C1 segment of cervical spinal cord (tissue), 14 donors: ENCODE measurements around the gene RAB30.
A peak's percentile ranks its signal among the peaks of the same experiment; 100 is the strongest.

Source experiments
- DNase-seq, 14 donors: peaks; one replicate each; lab custom pipeline; 2025; lab: John Stamatoyannopoulos, UW

The RAB30 gene

GRCh38 chr11:83070731-83071566 lies 748 bp downstream of the RAB30 start:
- peak in 7 of 14 donors; percentile 27 to 79 (median 75) for DNase-seq

GRCh38 chr11:83070044-83070701 lies 1.5 kb downstream of the RAB30 start:
- DNase-seq: peak in 2 of 14 donors; percentile 20 to 31

- peak in 2 of 14 donors; percentile 4 to 20 for DNase-seq
Measured at GRCh38 chr11:83069441-83070043, 2.2 kb downstream of the RAB30 start.

- DNase-seq: no peak
Measured at GRCh38 chr11:83068568-83068967, 3.1 kb downstream of the RAB30 start.

GRCh38 chr11:83064011-83064410 lies 7.7 kb downstream of the RAB30 start:
- no peak for DNase-seq

- DNase-seq: peak in 1 of 14 donors; percentile 21
Measured at GRCh38 chr11:83063073-83063754, 8.5 kb downstream of the RAB30 start.

- no peak for DNase-seq
Measured at GRCh38 chr11:83061883-83062282, 9.8 kb downstream of the RAB30 start.

- no peak for DNase-seq
Measured at GRCh38 chr11:83060965-83061364, 10.7 kb downstream of the RAB30 start.

GRCh38 chr11:83057721-83058120 lies 14.0 kb downstream of the RAB30 start:
- peak in 1 of 14 donors; percentile 34 for DNase-seq

- DNase-seq: no peak
Measured at GRCh38 chr11:83056611-83057010, 15.1 kb downstream of the RAB30 start.

GRCh38 chr11:83056204-83056603 lies 15.5 kb downstream of the RAB30 start:
- DNase-seq: no peak

- no peak for DNase-seq
Measured at GRCh38 chr11:83054904-83055380, 16.8 kb downstream of the RAB30 start.

- no peak for DNase-seq
Measured at GRCh38 chr11:83054001-83054400, 17.7 kb downstream of the RAB30 start.

- peak in 5 of 14 donors; percentile 8 to 67 (median 16) for DNase-seq
Measured at GRCh38 chr11:83051760-83052671, 19.7 kb downstream of the RAB30 start.

- DNase-seq: no peak
Measured at GRCh38 chr11:83047515-83048225, 24.0 kb downstream of the RAB30 start.

- no peak for DNase-seq
Measured at GRCh38 chr11:83046621-83047172, 25.0 kb downstream of the RAB30 start.

- DNase-seq: no peak
Measured at GRCh38 chr11:83044958-83045712, 26.6 kb downstream of the RAB30 start.

GRCh38 chr11:83042964-83043711 lies 28.6 kb downstream of the RAB30 start:
- DNase-seq: no peak
